Measurements from ENCODE around the gene CFAP91. TPM values are rescaled to one million over a fixed set of nuclear protein-coding genes. Genes with fewer than 3 reads are reported as not detected.

The CFAP91 gene
- total RNA-seq, 1 donor from 2014 or later: not detected

GRCh38 chr3:119748991-119749390 is 46.2 kb downstream of the CFAP91 start:
- Histone ChIP-seq H3K36me3 (ENCODE audit: control insufficient read depth, insufficient read depth, low read length) (no peaks in the 10 kb centered on the region), H3K27me3 (ENCODE audit: control insufficient read depth, insufficient read depth, low read length) (no peaks in the 10 kb centered on the region), H3K4me3 (ENCODE audit: low read depth, low read length) (no peak overlapping the region)
- no peak for FAIRE-seq
- TF ChIP-seq, protein P1, sequence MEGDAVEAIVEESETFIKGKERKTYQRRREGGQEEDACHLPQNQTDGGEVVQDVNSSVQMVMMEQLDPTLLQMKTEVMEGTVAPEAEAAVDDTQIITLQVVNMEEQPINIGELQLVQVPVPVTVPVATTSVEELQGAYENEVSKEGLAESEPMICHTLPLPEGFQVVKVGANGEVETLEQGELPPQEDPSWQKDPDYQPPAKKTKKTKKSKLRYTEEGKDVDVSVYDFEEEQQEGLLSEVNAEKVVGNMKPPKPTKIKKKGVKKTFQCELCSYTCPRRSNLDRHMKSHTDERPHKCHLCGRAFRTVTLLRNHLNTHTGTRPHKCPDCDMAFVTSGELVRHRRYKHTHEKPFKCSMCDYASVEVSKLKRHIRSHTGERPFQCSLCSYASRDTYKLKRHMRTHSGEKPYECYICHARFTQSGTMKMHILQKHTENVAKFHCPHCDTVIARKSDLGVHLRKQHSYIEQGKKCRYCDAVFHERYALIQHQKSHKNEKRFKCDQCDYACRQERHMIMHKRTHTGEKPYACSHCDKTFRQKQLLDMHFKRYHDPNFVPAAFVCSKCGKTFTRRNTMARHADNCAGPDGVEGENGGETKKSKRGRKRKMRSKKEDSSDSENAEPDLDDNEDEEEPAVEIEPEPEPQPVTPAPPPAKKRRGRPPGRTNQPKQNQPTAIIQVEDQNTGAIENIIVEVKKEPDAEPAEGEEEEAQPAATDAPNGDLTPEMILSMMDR (IDR thresholded peaks at IDR 0.05; ENCODE audit: insufficient read depth, low read length, severe bottlenecking): no peak
- no peak for DNase-seq (ENCODE audit: low read depth)

- TF ChIP-seq, protein P1 (IDR thresholded peaks at IDR 0.05; ENCODE audit: insufficient read depth, low read length, severe bottlenecking): no peak
- H3K36me3 ChIP-seq (ENCODE audit: control insufficient read depth, insufficient read depth, low read length): no peaks in the 10 kb centered on the region
- no peaks in the 10 kb centered on the region for H3K27me3 ChIP-seq (ENCODE audit: control insufficient read depth, insufficient read depth, low read length)
- H3K4me3 ChIP-seq (ENCODE audit: low read depth, low read length): no peak overlapping the region
- FAIRE-seq (no peak), DNase-seq (ENCODE audit: low read depth) (no peak)
Observed at GRCh38 chr3:119751423-119751822, 48.6 kb downstream of the CFAP91 start.

Other genes with a start within 250 kb of the CFAP91 start
- gene TMEM39A, start 239.4 kb upstream of the CFAP91 start, total RNA-seq: 43.7 and 51.3 TPM in 2 replicates
- gene POGLUT1, start 234.1 kb upstream of the CFAP91 start, total RNA-seq: 9.0 and 16.6 TPM in 2 replicates
- gene TIMMDC1, start 204.5 kb upstream of the CFAP91 start, total RNA-seq: 52.7 and 59.3 TPM in 2 replicates
- gene CD80, start 143.4 kb upstream of the CFAP91 start, total RNA-seq: not detected in 2 replicates
- 0.53 and 2.7 TPM in 2 replicates for gene ADPRH, start 123.5 kb upstream of the CFAP91 start, total RNA-seq
- not detected in 2 replicates for gene PLA1A, start 105.1 kb upstream of the CFAP91 start, total RNA-seq
- 0.26 TPM in 1 of 2 replicates, not detected in the other for gene POPDC2, start 42.4 kb upstream of the CFAP91 start, total RNA-seq
- 10.0 and 46.2 TPM in 2 replicates for gene COX17, start 25.6 kb upstream of the CFAP91 start, total RNA-seq
- gene NR1I2, start 79.1 kb downstream of the CFAP91 start, total RNA-seq: not detected in 2 replicates